GM19043 (cell line): Measurements from ENCODE around the gene SESN3.
"Not testable (repeated sequence)": the region's sequence is repeated elsewhere in the genome, so short reads cannot be mapped to it uniquely, and the experiment has no call there.

Source experiments
- ATAC-seq: cut with Tn5 transposase; IDR thresholded peaks from one replicate; pipeline ENCODE4 v1.9.1; 2021; ENCODE audit warnings: low read depth; ENCODE audit not compliant: unreplicated experiment

The SESN3 gene

DNA sequence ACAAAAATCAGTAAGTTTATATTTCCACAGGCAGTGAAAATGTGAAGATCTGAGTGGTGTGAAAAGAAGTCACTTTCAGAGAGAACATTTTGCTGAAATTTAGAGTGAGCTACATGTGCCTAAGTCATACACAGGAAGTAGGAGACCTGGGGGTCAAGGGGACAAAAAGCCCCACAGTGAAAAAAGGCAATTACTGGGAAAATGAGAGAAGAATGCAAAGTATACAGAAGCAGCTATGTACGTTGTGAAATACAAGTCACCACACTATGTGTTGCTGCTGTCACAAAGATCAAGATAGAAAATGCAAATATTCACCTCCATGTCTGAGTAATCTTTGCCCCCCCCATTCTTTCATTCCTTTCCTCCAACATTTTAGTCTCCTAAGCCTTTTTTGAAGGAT, 21.6 kb upstream of the SESN3 start:
- no peak for ATAC-seq

DNA sequence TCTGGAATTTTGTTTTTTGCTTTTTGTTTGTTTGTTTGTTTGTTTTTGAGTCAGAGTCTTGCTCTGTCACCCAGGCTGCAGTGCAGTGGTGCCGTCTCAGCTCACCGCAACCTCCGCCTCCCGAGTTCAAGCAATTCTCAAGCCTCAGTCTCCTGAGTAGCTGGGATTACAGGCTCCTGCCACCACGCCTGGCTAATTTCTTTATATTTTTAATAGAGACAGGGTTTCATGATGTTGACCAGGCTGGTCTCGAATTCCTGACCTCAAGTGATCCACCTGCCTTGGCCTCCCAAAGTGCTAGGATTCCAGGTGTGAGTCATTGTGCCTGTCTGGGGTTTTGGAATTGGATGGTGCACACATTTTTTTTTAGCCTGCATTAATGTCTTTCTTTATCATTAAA, 20.9 kb upstream of the SESN3 start:
- ATAC-seq, result not testable (repeated sequence)

DNA sequence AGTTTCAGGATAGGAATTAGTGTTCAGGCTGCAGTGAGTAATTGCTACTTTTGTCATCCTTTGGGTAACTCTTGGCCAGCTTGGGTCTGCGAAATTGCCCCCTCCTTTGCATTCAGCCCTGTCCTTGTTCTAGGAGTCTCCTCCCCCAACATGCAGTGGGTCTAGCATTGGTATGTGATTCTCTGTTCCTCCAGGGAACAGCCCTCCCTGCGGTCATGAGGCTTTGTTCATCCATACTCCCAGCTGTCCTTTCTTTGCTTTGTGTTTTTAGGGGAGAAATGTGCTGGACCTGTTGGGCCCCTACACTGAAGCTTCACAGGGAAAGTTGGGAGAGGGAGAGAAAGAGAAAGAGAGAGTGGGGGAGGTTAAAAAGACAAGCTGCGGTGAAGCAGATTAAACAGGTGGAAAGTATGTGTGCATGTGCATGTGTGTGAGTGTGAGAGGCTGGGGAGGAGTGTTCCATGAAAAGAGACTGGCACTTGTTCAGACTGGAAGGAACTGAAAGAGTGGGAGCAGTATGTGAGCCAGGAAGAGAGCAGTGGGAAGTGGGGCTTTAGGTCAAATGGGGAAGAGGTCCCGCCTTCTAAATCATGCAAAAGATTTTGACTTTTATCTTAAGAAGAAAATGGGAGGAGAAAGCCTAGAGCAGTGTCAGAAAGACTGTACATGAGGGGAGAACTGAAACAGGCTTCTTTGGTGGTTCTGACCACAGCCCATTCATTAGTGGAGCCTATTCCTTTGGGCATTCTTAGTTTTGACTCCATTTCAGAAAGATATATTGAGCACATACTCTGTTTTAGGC, 17.9 kb upstream of the SESN3 start:
- peak; percentile 89 for ATAC-seq

DNA sequence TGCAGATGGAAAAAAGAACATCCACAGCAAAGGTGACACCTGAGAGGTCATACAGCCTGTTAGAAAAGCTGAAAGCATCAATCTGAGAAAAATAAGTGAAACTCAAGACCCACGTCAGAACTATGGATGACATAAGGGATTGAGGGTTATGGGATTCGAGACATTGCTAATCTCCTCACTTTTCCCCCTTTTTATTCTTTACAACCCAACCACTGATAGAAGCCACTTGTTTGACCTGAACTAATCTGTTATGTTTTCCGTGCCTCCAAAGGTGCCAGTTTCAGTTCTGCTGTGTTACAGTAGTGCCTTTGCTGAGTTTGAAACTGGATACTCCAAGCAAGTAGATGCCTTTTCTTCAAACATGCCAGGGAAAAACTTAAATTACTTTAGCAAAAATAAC, 16.9 kb upstream of the SESN3 start:
- ATAC-seq, result no peak

DNA sequence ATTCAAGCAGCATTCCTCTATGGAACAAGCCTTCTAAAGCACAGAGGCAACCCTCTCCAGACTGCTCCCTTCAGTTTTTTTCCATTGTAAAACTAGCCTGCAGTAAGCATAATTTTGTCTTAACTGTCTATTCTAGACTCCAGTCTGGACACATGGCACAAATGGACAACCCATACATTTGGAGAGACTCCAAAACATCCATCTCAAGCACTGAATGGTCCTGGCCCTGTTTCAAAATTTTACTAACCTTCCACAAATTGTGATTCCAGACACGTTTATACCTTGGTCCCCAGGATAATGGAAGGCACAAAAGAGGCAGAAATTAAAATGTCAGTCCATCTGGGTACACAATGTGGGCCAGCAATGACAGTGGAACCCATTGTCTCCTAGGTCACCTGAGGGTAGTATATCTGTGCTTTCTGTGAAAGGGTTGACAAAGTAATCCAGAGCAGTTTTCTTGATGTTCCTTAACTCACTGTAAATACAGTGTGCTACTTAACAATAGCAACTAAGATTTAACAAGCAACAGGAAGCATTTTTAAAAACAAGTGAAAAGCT, 16.2 kb upstream of the SESN3 start:
- ATAC-seq, result no peak

DNA sequence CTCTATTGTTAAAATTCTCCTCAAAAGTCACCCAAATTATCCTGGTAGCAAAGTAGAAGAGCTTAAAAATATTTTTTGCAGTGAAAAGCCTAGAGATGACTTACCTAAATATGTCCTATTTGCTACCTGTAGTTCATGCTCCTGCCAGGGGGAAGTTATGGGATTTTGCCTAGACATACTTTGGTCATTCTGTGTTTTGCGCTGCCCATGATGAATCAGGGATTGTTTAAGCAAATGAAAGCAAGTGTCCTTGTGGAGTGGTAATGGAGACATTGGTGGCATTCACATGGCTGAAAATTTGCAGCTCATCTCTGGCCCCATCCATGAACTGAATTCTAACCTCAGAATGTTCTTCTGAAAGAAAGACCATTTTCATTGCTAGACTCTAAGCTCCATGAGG, 14.6 kb upstream of the SESN3 start:
- no peak for ATAC-seq

DNA sequence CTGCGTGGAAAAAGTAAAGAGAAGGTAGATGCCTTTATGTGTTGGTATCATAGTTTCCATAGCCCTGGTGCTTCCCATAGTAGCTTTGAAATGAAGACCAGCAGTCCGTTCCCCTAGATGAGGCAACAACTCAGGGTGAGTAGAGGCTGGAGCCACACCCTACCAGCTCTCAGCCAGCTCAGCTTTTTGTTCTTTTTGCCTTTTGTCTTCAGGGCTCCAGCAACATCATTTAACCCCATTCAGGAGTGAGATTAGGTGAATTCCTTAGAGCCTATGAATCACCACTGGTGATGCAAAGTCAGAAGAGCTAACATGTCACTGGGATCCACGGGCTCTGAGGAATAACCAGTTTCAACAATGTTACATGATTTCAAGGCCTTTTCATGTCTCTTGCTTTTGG, 14.0 kb upstream of the SESN3 start:
- no peak for ATAC-seq

DNA sequence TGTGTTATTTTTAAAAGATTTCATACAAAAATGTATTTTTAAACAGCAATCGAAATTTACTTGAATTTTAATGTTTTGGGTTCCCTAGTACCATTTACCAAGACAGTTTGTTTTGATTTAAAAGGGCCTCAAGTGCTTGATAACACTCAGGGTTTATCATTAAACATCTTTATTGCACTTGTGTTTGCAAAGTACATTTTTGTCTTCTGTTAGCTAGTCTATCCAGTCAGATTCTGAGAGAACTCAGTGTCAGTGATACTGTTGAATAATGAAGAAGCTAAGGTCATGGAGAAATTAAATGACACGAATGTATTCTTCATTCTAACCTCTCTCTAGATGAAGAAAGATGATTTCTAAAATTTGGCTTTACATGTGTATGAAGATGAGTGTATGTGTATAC, 12.7 kb upstream of the SESN3 start:
- ATAC-seq, result no peak

DNA sequence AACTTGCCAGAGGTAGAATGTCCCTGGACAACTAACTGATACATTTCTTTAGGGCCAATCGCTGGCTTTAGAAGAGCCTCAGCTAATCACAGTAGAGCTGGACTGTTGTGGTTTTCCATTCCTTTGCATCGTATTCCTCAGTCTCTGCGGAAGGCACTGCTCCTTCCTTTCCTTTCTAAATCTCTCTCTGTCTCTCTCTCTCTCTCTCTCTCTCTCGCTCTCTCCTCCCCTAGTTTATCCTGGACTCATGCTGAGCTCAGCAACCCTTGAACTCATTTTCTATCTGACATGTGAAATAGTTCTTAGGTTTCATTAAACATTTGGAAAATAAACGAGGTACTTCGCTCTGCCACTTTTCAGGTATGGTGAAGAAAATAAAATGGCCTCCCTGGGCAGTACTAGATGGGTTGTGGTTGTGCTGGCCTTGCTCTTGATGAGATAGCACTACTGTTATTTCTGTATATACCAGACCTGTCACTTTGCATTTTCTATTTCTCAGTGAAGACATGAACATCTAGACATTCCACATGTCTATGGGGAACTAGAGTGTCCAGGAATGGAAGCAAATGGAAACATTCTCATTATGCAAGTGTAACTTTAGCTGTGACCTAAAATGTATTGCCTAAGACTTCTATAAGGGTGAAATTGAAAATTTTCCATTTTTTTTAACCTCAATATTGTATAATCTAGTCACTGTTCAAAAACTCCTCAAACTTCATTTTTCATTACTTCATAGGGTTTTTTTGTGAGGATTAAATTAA, 12.0 kb upstream of the SESN3 start:
- no peak for ATAC-seq

DNA sequence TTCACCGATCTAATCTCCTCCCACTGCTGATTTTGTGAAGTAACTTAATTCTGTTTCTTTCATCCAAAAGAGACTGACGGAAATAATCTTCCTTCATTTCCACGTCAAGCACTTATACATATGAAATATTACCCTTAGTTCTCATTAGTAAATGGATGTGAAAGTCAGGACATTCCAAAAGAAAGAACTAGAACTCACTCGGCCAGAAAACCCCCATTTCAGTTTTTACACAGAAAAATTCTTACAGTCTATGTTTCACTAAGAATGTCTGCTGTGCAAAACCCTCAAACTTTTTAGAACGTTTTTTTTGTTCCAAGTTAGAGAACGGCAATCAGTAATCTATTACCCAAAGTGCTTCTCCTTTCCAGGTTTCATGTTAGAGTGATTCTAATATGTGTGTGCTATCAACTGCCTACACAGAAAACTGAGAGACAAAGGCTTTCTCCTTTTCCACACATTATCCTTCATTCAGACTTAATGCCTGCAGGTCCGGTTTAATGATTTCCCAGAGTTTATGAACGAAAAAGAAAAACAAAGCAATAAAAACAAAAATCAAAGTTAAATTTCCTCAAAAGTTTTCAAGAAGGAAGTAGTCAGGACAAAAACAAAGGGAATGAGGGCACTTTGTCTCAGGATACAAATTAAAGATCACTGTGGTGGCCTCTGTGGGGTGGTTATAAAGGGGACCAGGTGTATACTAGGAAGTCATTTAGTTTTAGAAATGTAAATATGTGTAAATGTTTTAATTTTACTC, 11.3 kb upstream of the SESN3 start:
- peak; percentile 82 for ATAC-seq

DNA sequence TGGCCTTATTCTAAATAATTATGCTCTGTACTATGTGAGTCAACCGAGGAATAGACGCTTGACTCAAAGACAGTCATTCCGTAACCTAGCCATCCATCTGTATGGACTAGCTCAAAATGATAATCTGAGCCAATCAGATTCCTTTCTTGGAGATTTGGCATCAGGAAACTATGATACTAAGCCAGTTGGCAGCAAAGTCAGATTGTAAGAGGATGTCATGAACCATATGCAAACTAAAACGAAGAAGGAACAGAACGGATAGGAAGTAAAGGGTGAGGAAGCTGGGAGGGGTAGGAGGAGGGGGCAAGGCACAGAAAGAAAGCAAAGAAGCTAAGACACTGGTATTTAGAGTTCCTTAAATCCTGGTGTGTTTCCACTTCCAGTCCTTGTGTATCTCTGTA, 10.7 kb upstream of the SESN3 start:
- peak; percentile 55 for ATAC-seq

DNA sequence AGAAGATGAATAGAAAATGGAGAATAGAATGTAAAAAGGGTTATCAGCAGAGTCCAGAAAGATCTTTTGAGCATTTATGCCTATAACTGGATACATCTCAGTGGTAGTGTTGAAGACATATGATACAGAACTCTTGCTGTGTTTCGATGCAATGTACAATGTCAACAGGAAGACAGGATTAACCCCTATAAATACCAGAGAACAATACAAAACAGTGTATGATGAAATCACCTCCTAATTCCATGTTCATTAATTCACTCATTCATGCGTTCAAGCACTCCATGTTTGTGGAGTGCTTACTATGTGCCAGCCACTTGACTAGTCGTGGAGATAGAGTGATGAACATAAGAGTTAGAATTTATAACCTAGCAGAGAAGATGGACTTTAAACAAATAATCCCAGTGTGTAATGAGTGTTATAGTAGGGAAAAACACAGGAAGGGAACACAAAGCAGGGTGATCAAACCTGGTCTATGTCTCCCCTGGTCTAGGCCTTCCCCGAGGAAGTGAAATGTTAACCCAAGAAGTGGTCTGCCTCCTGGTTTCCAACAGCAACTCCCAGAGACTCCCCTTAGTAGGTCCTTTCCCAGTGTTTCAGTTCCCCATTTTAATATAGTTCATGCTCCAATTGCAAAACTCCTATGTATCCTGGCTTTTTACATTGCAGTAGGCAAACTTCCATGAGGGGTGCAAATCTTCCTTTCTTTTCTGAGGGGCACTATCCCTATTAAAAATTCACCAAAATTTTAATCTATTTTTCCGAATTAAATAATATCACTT, 9.1 kb upstream of the SESN3 start:
- no peak for ATAC-seq

DNA sequence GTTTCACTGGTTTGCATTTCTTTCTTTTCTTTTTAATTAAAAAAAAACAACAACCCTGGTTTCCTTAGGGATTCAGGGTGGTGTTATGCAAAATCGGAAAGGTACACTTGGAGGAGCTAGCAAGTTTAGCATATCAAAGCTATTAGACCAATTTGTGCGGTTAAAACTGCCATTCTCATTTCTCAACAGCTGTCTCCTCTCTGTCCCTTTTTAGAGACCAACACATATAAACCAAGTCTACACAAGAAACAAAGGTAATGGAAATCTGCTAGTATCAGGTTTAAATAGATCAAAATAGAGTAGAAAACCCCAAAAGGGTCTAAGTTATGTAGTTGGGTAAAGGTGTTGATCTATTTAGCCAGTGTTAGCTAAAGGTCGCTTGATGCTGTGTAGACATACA, 1.7 kb upstream of the SESN3 start:
- no peak for ATAC-seq

DNA sequence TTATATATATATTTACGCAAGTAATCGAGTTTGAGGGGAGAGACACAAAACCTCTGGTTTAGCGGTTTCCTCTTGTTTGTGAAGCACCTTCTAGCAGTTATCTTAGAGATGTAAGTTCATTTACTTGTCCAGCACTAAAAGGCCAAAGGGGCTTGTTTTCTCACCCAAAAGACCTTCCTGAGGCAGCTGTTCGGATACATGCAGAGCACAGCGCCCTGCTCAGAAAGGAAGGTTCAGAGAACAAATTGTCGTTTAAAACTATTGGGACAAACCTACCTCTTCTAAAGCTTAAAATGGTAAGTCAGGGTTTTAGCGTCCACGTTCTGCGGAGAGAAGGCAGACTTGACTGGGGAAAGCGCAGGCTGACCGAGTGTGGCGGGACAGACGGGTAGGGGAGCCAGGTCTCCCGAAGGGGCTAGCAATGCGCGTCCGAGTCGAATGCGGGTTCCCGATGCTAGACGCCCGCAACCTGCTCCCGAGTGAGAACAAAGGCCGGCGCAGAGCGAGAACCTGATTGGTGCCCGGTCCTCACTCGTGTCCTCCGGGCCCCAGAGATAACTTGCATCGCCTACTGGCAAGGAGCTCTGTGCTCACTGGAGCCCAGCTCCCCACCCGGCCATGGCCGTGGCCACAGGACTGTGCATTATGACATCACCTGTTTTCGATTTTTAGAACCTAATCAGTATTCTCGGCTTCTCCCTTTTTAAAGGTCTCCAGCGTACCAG, 1.0 kb upstream of the SESN3 start:
- ATAC-seq, result peak; percentile 22

DNA sequence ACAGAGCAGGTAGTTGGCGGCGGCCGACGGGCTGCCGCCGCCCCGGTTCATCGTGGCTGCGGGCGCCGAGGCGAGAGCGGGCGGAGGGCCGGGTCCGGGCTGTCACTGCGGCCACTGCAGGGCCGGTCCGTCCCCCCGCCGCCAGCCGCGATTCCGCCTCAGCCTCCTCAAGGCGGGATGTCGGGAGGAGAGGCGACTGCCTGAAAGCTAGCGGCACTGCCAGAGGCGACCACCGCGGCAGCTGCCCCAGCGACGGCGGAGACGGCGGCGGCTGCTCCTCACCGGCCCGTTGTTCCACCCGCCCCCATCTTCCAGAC, 234 bp downstream of the SESN3 start:
- ATAC-seq, result no peak

DNA sequence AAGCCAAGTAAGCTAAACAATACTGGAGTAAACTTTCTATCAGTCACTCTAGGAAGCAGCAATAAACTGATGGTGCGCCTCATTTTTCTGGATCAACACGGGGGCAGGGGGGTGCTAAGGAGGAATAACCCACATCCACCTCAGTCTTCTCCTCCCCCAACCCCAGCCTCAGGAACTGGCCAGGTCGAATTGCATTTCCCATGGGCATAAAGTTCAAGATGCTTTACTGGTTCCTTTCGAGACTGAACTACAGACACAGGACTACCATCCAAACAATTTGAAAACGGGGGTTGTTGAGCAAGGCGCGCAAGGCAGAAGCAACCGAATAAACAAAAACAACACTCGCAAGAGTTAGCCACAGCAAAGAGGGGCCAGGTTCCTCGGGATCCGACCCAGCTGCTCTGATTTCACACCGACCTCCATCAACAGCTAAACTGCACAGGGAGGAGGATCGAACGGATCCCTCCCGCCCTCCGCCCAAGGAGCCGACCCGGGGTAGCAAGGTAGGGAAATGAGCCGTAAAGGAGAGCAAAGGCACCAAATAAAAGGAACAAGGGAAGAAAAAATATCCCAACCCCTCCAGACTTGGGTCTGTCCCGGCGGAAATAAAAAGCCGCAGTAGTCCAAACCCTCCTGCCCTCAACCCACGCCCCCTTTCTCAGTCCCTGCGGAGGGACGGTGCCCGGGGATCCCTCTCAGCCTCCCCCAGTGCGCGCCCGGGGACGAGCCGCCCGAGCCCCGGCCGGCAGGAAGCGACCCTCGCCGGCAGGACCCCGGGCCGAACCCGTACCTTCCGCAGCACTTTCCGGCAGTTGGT, 801 bp downstream of the SESN3 start:
- ATAC-seq, result no peak

DNA sequence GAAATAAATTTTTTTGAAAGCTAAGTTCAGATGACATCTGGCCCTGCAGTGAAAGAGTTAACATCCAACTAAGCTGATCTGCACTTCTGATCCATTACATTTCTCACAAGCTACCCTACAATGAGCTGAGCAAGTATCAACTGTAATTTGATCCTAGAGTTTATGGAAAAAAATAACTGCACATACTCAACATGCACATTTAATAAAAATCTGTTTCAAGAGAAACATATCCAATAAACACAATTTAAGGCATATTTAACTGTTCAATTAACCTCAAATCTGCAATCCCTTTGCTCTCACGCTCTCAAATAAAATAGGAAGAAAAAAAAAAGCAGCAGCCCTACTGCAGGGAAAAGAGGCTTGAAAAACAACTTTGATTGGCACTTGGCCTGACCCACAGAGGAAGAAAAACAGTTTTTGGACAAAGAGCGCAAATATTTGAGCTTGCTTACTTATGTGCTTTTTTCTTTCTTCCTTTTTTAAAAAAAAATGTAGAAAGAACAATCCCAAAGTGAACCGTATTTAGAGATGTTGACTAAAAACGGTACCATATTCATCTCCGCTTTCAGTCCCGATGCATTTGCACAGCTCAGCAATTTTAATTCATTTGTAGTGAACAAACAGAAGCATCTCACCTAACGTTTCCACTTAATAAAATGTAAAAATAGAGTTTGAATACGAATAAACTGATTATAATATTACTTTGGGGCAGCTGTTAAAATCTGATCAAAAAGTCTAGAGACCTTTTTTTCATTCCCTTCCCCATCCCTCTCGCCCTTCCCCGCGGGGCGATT, 1.6 kb downstream of the SESN3 start:
- no peak for ATAC-seq

DNA sequence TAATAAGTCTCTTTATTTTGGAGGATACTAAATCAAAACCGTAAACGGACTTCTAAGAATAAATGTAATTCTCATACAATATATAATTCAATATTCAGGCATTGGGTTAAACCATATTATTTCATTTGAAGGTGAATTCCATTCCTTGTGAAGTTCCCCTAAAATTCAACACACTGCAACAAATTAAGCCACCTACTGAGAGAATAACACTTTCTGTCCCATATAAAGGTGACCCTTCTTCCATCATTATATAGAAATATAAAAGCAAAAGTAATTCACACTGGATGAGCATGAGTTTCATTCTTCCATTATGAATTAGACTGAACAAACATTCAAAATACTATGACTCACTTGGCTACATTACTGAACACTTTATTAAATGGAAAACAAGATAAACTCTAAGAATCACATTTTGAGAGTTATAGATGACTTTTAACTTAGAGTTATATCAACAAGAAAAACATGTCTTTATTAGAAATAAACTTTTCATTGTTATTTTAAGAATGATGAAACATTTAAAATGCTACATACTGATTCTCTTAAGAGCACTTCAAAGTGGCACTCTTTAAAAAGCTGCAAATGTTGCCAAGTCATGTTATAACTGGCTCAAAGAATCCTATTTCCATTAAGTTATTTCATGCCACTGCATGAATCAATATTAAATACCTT, 2.8 kb downstream of the SESN3 start:
- no peak for ATAC-seq
